Neural progenitor cell (in vitro differentiated cells): Measurements from ENCODE around the gene CTU2.

Experiments used
- EZH2 ChIP-seq: fragments of 200-600 bp; sonication (generic); IDR thresholded peaks from 2 replicates; pipeline ENCODE4 v1.6.1; 2017; ENCODE audit warnings: antibody characterized with exemption, mild to moderate bottlenecking, moderate library complexity
- EZH2phosphoT487 ChIP-seq: fragments of 200-600 bp; sonication (generic); IDR thresholded peaks from 2 replicates; pipeline ENCODE4 v1.6.1; 2017; ENCODE audit warnings: antibody characterized with exemption
- TF ChIP-seq, protein P1 (sequence below): fragments of 200-600 bp; sonication (generic); IDR thresholded peaks from 2 replicates; pipeline ENCODE4 v1.5.1; 2017; ENCODE audit warnings: antibody characterized with exemption, mild to moderate bottlenecking

DNA sequence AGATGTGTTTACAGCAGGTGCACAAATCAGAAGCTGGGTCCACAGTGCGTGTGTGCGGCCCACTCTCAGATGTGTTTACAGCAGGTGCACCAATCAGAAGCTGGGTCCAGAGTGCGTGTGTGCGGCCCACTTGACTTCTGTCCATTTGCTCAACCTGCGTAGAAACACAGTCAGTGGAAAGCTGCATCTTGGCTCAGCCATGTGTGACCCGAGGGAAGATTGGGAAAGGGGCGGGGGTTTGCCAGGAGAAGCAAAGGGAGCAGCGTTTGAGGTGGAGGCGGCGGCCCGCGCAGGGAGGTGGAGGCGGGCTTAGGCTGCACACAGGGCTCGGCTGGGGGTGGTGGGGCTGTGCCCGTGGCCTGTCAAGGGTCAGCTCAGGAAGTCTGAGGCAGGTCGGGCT is 4.3 kb downstream of the CTU2 start:
- TF ChIP-seq, protein P1, sequence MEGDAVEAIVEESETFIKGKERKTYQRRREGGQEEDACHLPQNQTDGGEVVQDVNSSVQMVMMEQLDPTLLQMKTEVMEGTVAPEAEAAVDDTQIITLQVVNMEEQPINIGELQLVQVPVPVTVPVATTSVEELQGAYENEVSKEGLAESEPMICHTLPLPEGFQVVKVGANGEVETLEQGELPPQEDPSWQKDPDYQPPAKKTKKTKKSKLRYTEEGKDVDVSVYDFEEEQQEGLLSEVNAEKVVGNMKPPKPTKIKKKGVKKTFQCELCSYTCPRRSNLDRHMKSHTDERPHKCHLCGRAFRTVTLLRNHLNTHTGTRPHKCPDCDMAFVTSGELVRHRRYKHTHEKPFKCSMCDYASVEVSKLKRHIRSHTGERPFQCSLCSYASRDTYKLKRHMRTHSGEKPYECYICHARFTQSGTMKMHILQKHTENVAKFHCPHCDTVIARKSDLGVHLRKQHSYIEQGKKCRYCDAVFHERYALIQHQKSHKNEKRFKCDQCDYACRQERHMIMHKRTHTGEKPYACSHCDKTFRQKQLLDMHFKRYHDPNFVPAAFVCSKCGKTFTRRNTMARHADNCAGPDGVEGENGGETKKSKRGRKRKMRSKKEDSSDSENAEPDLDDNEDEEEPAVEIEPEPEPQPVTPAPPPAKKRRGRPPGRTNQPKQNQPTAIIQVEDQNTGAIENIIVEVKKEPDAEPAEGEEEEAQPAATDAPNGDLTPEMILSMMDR = no peak
- TF ChIP-seq EZH2 (no peak), EZH2phosphoT487 (no peak)
